ENCODE measurements around the gene VWCE.
"Not testable (repeated sequence)": the region's sequence is repeated elsewhere in the genome, so short reads cannot be mapped to it uniquely, and the experiment has no call there.

Gene VWCE

GRCh38 chr11:61279934-61280659 lies 15.0 kb downstream of the VWCE start:
- no peak for DNase-seq

- DNase-seq, result no peak
Measured at GRCh38 chr11:61278001-61278470, 17.1 kb downstream of the VWCE start.

GRCh38 chr11:61277186-61278000 lies 17.7 kb downstream of the VWCE start:
- DNase-seq, result no peak

- no peak for DNase-seq
Measured at GRCh38 chr11:61275191-61275590, 19.9 kb downstream of the VWCE start.

GRCh38 chr11:61274084-61274483 lies 21.0 kb downstream of the VWCE start:
- DNase-seq, result no peak

GRCh38 chr11:61273178-61274078 lies 21.7 kb downstream of the VWCE start:
- DNase-seq, result no peak

- no peak for DNase-seq
Measured at GRCh38 chr11:61272731-61273130, 22.4 kb downstream of the VWCE start.

DNA sequence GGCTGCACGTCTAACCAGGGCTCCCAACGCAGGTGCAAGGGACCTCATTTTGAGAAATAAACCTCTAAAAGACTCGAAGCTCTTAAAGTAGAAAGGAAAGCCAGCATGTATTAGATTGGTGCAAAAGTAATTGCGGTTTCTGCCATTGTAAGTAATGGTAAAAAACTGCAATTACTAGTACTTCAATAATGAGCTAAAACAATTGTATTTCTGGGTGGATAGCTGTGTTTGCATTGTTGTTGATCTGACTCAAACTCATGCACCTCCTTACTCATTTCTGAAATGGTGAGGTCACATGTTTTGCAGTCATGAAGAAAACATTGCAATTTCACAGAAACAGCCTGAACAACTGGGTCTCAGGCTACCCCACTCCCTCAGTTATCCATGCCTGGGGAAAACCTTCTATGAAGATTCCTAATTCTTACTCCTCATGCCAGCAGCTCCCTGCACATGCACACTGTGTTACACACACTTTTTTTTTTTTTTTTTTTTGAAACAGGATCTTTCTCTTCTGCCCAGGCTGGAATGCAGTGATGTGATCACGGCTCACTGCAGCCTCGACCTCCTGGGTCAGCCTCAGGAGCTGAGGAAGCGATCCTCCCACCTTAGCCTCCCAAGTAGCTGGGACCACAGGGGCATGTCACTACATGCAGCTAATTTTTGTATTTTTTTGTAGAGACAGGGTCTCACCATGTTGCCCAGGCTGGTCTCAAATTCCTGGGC lies 24.6 kb downstream of the VWCE start:
- no peak for DNase-seq

- no peak for DNase-seq
Measured at GRCh38 chr11:61268588-61269250, 26.4 kb downstream of the VWCE start.

- DNase-seq, result no peak
Measured at GRCh38 chr11:61267437-61267841, 27.7 kb downstream of the VWCE start.

DNA sequence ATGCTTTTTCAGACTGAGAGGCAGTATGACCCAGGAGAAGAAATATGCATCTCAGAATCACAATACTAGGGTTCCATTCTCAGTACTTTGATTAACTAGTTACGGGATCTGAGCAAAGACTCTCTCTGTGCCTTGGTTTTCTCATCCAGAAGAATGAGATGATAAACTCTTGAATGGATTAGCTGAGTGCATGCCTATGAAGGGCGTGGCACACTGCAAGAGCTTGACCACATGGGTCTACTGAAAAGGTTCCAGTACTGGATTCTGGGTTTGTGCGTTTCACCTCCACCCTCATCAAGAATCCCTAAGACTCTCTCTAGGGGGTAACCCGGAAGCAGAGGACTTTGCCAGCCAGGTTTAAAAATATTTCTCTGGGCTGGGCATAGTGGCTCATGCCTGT lies 28.5 kb downstream of the VWCE start:
- DNase-seq, result no peak

DNA sequence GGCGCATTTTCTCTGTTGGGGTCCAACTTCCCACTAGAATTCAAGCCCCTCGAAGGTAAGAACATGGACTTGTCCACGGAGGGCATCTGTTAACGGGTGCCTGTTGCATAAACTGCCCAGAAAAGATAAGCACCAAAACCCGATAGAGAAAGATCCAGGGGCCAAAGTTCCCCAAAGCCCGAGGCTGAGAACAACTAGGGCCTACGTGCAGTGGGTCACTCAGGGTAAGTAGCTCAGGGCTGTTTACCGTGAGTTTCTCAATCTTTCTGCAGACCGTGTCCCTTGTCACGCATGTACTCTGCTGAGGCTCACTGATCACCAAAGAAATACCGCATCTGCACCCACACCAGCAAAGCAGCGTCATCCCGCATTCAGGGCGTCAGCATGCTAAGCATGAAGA lies 29.8 kb downstream of the VWCE start:
- DNase-seq, result no peak

GRCh38 chr11:61264795-61265194 lies 30.3 kb downstream of the VWCE start:
- no peak for DNase-seq

GRCh38 chr11:61264371-61264770 lies 30.7 kb downstream of the VWCE start:
- no peak for DNase-seq

GRCh38 chr11:61259363-61259762 lies 35.8 kb downstream of the VWCE start:
- no peak for DNase-seq

- no peak for DNase-seq
Measured at GRCh38 chr11:61258546-61258945, 36.6 kb downstream of the VWCE start.

GRCh38 chr11:61256710-61257482 lies 38.2 kb downstream of the VWCE start:
- no peak for DNase-seq

- peak in 1 of 2 experiments; percentile 18 for DNase-seq
Measured at GRCh38 chr11:61254403-61255025, 40.6 kb downstream of the VWCE start.

- not testable (repeated sequence) for DNase-seq
Measured at GRCh38 chr11:61252332-61252731, 42.8 kb downstream of the VWCE start.

Data from NCI-H1930 (cell line).